ENCODE measurements around the gene MYH1.

GRCh38 chr17:10482252-10482651 is 36.1 kb downstream of the MYH1 start:
- no peak for TF ChIP-seq CTCF (IDR thresholded peaks at IDR 0.05; ENCODE audit: insufficient read depth, low read length)
- no peak for TF ChIP-seq POLR2AphosphoS5 (IDR thresholded peaks at IDR 0.05; ENCODE audit: low read depth)
- no peak for TF ChIP-seq GABPA (IDR thresholded peaks at IDR 0.05; ENCODE audit: low read depth)
- TF ChIP-seq REST (IDR thresholded peaks at IDR 0.05; ENCODE audit: insufficient replicate concordance, low read depth), result no peak
